WTC11 (cell line): ENCODE data around the gene ESYT2. TPM values are rescaled to one million over a fixed set of nuclear protein-coding genes. Genes with fewer than 3 reads are reported as not detected.
A peak's percentile ranks its signal among the peaks of the same experiment; 100 is the strongest.

ENCODE experiments used
- CREM ChIP-seq: sonication (generic); formaldehyde crosslinking; IDR thresholded peaks from 2 replicates; pipeline ENCODE4 v1.8.1; 2022; ENCODE audit warnings: mild to moderate bottlenecking, missing genetic modification reagents, moderate library complexity
- EMX1 ChIP-seq: fragments of 250-450 bp; sonication (Bioruptor Pico); IDR thresholded peaks from 2 replicates; pipeline ENCODE4 v1.8.0; 2021; ENCODE audit warnings: mild to moderate bottlenecking
- ETV6 ChIP-seq: sonication (generic); formaldehyde crosslinking; IDR thresholded peaks from 2 replicates; pipeline ENCODE4 v1.8.1; 2022; ENCODE audit warnings: mild to moderate bottlenecking, missing genetic modification reagents
- GABPB1 ChIP-seq: sonication (generic); formaldehyde crosslinking; IDR thresholded peaks from 2 replicates; pipeline ENCODE4 v1.8.1; 2023; ENCODE audit warnings: mild to moderate bottlenecking, missing genetic modification reagents
- HMGA2 ChIP-seq: fragments of 250-450 bp; sonication (Bioruptor Pico); IDR thresholded peaks from 2 replicates; pipeline ENCODE4 v1.4.0; 2021; ENCODE audit warnings: mild to moderate bottlenecking, moderate library complexity
- PRRX2 ChIP-seq: fragments of 250-450 bp; sonication (Bioruptor Pico); IDR thresholded peaks from 2 replicates; pipeline ENCODE4 v1.8.0; 2021; ENCODE audit warnings: mild to moderate bottlenecking
- RELA ChIP-seq: sonication (generic); formaldehyde crosslinking; IDR thresholded peaks from 2 replicates; pipeline ENCODE4 v1.8.1; 2022; ENCODE audit warnings: missing genetic modification reagents, mild to moderate bottlenecking, borderline replicate concordance
- TEAD4 ChIP-seq: sonication (generic); formaldehyde crosslinking; IDR thresholded peaks from 2 replicates; pipeline ENCODE4 v1.8.0; 2022; ENCODE audit warnings: mild to moderate bottlenecking, missing genetic modification reagents
- ZNF219 ChIP-seq: sonication (generic); formaldehyde crosslinking; IDR thresholded peaks from 2 replicates; pipeline ENCODE4 v1.8.0; 2023; ENCODE audit warnings: missing genetic modification reagents, mild to moderate bottlenecking, borderline replicate concordance
- ZNF232 ChIP-seq: sonication (generic); formaldehyde crosslinking; IDR thresholded peaks from 2 replicates; pipeline ENCODE4 v1.8.0; 2022; ENCODE audit warnings: mild to moderate bottlenecking, missing genetic modification reagents
- ZNF423 ChIP-seq: fragments of 250-450 bp; sonication (Bioruptor Pico); IDR thresholded peaks from 2 replicates; pipeline ENCODE4 v2.1.2; 2022; ENCODE audit warnings: mild to moderate bottlenecking, moderate library complexity
- total RNA-seq: library from RNA; stranded (reverse); gene quantifications from 3 replicates; pipeline ENCODE4 v1.2.3, GENCODE V29; 2021
- TF ChIP-seq, protein P1 (sequence below): sonication (generic); formaldehyde crosslinking; IDR thresholded peaks from 2 replicates; pipeline ENCODE4 v1.8.0; 2022; ENCODE audit warnings: mild to moderate bottlenecking, missing genetic modification reagents
- TF ChIP-seq, protein P2 (sequence below): sonication (generic); formaldehyde crosslinking; IDR thresholded peaks from 2 replicates; pipeline ENCODE4 v1.8.1; 2022; ENCODE audit warnings: mild to moderate bottlenecking, moderate library complexity, missing genetic modification reagents
- TF ChIP-seq, protein P3 (sequence below): sonication (generic); formaldehyde crosslinking; IDR thresholded peaks from 2 replicates; pipeline ENCODE4 v1.8.0; 2022; ENCODE audit warnings: mild to moderate bottlenecking, missing genetic modification reagents
- TF ChIP-seq, protein P4 (sequence below): sonication (generic); formaldehyde crosslinking; IDR thresholded peaks from 2 replicates; pipeline ENCODE4 v1.8.1; 2022; ENCODE audit warnings: mild to moderate bottlenecking, missing genetic modification reagents, moderate library complexity, borderline replicate concordance
- TF ChIP-seq, protein P5 (sequence below): sonication (generic); formaldehyde crosslinking; IDR thresholded peaks from 2 replicates; pipeline ENCODE4 v1.8.0; 2022; ENCODE audit warnings: missing genetic modification reagents
- TF ChIP-seq, protein P6 (sequence below): sonication (generic); formaldehyde crosslinking; IDR thresholded peaks from 2 replicates; pipeline ENCODE4 v1.8.0; 2023; ENCODE audit warnings: missing genetic modification reagents, mild to moderate bottlenecking, borderline replicate concordance
- TF ChIP-seq, protein P7 (sequence below): sonication (generic); formaldehyde crosslinking; IDR thresholded peaks from 2 replicates; pipeline ENCODE4 v1.8.1; 2022; ENCODE audit warnings: low read depth, missing genetic modification reagents, borderline replicate concordance
- TF ChIP-seq, protein P8 (sequence below): sonication (generic); formaldehyde crosslinking; IDR thresholded peaks from 2 replicates; pipeline ENCODE4 v1.8.1; 2023; ENCODE audit warnings: mild to moderate bottlenecking, missing genetic modification reagents, moderate library complexity
- TF ChIP-seq, protein P9 (sequence below): sonication (generic); formaldehyde crosslinking; IDR thresholded peaks from 2 replicates; pipeline ENCODE4 v1.8.1; 2023; ENCODE audit warnings: mild to moderate bottlenecking, moderate library complexity, missing genetic modification reagents

The ESYT2 gene
- total RNA-seq, 1 experiment from 2014 or later: 45.1 TPM

DNA sequence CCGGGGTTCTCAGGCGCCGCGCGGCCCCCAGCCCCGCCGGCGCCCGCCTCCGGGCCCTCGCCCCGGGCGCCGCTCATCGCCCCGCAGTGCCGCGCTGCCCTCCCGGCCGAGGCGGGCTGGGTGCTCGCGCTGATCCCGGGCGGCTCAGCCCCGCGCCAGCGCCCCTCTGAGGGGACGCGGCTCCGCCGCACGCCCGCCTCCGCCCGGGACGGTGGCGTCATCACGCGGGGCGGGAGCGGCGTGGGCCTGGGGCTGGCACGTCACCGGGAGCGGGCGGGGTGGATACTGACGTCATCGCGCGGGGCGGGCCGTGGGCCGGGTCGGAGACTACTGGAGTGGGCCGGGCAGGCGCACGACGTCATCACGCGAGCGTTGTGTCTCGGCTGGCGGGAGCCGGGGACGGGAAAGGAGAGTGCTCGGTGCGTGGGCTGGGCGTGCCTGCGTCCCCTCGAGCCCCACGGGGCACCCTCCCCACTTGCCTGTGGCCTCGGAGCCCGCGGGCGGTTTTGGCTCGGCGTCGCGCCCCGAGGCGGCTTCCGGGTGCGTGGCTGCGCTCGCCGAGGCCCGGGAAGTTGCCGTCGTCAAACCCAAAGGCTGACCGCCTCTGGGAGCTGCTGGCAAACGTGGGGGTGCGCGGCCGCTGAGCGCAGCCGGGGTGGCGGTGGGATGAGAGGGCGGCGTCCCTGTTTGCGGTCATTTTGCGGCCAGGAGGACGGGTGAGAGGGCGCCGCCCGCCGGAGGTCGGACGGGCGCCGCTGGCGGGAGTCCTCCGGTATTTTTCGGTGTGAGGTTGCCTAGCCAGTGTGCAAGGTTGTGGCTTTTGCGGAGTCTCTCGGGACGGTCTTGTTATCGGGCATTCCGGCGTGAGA lies at the start of gene ESYT2 (continued):
- TF ChIP-seq, protein P1, sequence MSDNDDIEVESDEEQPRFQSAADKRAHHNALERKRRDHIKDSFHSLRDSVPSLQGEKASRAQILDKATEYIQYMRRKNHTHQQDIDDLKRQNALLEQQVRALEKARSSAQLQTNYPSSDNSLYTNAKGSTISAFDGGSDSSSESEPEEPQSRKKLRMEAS (CRISPR knock-in tag): peak; percentile 78
- TF ChIP-seq, protein P2, sequence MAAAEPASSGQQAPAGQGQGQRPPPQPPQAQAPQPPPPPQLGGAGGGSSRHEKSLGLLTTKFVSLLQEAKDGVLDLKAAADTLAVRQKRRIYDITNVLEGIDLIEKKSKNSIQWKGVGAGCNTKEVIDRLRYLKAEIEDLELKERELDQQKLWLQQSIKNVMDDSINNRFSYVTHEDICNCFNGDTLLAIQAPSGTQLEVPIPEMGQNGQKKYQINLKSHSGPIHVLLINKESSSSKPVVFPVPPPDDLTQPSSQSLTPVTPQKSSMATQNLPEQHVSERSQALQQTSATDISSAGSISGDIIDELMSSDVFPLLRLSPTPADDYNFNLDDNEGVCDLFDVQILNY (CRISPR knock-in tag): peak; percentile 38
- TF ChIP-seq, protein P3, sequence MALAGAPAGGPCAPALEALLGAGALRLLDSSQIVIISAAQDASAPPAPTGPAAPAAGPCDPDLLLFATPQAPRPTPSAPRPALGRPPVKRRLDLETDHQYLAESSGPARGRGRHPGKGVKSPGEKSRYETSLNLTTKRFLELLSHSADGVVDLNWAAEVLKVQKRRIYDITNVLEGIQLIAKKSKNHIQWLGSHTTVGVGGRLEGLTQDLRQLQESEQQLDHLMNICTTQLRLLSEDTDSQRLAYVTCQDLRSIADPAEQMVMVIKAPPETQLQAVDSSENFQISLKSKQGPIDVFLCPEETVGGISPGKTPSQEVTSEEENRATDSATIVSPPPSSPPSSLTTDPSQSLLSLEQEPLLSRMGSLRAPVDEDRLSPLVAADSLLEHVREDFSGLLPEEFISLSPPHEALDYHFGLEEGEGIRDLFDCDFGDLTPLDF (CRISPR knock-in tag): peak; percentile 58; the same call in 1 of the 2 replicates
- TF ChIP-seq ZNF423 (CRISPR knock-in tag): peak; percentile 49
- TF ChIP-seq, protein P4, sequence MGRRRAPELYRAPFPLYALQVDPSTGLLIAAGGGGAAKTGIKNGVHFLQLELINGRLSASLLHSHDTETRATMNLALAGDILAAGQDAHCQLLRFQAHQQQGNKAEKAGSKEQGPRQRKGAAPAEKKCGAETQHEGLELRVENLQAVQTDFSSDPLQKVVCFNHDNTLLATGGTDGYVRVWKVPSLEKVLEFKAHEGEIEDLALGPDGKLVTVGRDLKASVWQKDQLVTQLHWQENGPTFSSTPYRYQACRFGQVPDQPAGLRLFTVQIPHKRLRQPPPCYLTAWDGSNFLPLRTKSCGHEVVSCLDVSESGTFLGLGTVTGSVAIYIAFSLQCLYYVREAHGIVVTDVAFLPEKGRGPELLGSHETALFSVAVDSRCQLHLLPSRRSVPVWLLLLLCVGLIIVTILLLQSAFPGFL (CRISPR knock-in tag): peak; percentile 57; the same call in 1 of the 2 replicates
- TF ChIP-seq, protein P5, sequence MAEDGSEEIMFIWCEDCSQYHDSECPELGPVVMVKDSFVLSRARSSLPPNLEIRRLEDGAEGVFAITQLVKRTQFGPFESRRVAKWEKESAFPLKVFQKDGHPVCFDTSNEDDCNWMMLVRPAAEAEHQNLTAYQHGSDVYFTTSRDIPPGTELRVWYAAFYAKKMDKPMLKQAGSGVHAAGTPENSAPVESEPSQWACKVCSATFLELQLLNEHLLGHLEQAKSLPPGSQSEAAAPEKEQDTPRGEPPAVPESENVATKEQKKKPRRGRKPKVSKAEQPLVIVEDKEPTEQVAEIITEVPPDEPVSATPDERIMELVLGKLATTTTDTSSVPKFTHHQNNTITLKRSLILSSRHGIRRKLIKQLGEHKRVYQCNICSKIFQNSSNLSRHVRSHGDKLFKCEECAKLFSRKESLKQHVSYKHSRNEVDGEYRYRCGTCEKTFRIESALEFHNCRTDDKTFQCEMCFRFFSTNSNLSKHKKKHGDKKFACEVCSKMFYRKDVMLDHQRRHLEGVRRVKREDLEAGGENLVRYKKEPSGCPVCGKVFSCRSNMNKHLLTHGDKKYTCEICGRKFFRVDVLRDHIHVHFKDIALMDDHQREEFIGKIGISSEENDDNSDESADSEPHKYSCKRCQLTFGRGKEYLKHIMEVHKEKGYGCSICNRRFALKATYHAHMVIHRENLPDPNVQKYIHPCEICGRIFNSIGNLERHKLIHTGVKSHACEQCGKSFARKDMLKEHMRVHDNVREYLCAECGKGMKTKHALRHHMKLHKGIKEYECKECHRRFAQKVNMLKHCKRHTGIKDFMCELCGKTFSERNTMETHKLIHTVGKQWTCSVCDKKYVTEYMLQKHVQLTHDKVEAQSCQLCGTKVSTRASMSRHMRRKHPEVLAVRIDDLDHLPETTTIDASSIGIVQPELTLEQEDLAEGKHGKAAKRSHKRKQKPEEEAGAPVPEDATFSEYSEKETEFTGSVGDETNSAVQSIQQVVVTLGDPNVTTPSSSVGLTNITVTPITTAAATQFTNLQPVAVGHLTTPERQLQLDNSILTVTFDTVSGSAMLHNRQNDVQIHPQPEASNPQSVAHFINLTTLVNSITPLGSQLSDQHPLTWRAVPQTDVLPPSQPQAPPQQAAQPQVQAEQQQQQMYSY (CRISPR knock-in tag): no peak
- TF ChIP-seq CREM (CRISPR knock-in tag): peak; percentile 95
- peak; percentile 31 for TF ChIP-seq ZNF219 (CRISPR knock-in tag)
- TF ChIP-seq ZNF232 (CRISPR knock-in tag): peak; percentile 21; the same call in 1 of the 2 replicates
- TF ChIP-seq, protein P6, sequence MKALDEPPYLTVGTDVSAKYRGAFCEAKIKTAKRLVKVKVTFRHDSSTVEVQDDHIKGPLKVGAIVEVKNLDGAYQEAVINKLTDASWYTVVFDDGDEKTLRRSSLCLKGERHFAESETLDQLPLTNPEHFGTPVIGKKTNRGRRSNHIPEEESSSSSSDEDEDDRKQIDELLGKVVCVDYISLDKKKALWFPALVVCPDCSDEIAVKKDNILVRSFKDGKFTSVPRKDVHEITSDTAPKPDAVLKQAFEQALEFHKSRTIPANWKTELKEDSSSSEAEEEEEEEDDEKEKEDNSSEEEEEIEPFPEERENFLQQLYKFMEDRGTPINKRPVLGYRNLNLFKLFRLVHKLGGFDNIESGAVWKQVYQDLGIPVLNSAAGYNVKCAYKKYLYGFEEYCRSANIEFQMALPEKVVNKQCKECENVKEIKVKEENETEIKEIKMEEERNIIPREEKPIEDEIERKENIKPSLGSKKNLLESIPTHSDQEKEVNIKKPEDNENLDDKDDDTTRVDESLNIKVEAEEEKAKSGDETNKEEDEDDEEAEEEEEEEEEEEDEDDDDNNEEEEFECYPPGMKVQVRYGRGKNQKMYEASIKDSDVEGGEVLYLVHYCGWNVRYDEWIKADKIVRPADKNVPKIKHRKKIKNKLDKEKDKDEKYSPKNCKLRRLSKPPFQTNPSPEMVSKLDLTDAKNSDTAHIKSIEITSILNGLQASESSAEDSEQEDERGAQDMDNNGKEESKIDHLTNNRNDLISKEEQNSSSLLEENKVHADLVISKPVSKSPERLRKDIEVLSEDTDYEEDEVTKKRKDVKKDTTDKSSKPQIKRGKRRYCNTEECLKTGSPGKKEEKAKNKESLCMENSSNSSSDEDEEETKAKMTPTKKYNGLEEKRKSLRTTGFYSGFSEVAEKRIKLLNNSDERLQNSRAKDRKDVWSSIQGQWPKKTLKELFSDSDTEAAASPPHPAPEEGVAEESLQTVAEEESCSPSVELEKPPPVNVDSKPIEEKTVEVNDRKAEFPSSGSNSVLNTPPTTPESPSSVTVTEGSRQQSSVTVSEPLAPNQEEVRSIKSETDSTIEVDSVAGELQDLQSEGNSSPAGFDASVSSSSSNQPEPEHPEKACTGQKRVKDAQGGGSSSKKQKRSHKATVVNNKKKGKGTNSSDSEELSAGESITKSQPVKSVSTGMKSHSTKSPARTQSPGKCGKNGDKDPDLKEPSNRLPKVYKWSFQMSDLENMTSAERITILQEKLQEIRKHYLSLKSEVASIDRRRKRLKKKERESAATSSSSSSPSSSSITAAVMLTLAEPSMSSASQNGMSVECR (CRISPR knock-in tag): peak; percentile 58; the same call in 1 of the 2 replicates
- 0 out of 2 replicates have a peak, but pooled peaks have one; percentile 38 for TF ChIP-seq TEAD4
- TF ChIP-seq EMX1 (CRISPR knock-in tag): 0 out of 2 replicates have a peak, but pooled peaks have one; percentile 72
- TF ChIP-seq GABPB1 (CRISPR knock-in tag): peak; percentile 53
- TF ChIP-seq, protein P7, sequence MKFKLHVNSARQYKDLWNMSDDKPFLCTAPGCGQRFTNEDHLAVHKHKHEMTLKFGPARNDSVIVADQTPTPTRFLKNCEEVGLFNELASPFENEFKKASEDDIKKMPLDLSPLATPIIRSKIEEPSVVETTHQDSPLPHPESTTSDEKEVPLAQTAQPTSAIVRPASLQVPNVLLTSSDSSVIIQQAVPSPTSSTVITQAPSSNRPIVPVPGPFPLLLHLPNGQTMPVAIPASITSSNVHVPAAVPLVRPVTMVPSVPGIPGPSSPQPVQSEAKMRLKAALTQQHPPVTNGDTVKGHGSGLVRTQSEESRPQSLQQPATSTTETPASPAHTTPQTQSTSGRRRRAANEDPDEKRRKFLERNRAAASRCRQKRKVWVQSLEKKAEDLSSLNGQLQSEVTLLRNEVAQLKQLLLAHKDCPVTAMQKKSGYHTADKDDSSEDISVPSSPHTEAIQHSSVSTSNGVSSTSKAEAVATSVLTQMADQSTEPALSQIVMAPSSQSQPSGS (CRISPR knock-in tag): peak; percentile 53; the same call in 1 of the 2 replicates
- peak; percentile 87; the same call in 1 of the 2 replicates for TF ChIP-seq RELA (CRISPR knock-in tag)
- TF ChIP-seq, protein P8, sequence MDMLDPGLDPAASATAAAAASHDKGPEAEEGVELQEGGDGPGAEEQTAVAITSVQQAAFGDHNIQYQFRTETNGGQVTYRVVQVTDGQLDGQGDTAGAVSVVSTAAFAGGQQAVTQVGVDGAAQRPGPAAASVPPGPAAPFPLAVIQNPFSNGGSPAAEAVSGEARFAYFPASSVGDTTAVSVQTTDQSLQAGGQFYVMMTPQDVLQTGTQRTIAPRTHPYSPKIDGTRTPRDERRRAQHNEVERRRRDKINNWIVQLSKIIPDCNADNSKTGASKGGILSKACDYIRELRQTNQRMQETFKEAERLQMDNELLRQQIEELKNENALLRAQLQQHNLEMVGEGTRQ (CRISPR knock-in tag): no peak
- no peak for TF ChIP-seq HMGA2 (CRISPR knock-in tag)
- TF ChIP-seq, protein P9, sequence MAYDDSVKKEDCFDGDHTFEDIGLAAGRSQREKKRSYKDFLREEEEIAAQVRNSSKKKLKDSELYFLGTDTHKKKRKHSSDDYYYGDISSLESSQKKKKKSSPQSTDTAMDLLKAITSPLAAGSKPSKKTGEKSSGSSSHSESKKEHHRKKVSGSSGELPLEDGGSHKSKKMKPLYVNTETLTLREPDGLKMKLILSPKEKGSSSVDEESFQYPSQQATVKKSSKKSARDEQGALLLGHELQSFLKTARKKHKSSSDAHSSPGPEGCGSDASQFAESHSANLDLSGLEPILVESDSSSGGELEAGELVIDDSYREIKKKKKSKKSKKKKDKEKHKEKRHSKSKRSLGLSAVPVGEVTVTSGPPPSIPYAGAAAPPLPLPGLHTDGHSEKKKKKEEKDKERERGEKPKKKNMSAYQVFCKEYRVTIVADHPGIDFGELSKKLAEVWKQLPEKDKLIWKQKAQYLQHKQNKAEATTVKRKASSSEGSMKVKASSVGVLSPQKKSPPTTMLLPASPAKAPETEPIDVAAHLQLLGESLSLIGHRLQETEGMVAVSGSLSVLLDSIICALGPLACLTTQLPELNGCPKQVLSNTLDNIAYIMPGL: peak; percentile 92; the same call in 1 of the 2 replicates
- 0 out of 2 replicates have a peak, but pooled peaks have one; percentile 23 for TF ChIP-seq PRRX2 (CRISPR knock-in tag)
- no peak for TF ChIP-seq ETV6 (CRISPR knock-in tag)
